Spinal cord (tissue), 10 donors: ENCODE results near the gene SF3B1. TPM values are rescaled to one million over a fixed set of nuclear protein-coding genes. Genes with fewer than 3 reads are reported as not detected.

Source experiments
- DNase-seq, 6 donors: peaks; one replicate each; pipeline versions ENCODE4 v3.0.0 to v3.0.0-alpha.2; 2013 to 2015; ENCODE audit warnings: low spot score in 6 of 6, low read depth in 4 of 6
- H3K27ac ChIP-seq: one replicate; pipeline ENCODE4 v1.5.1; 2013; ENCODE audit warnings: low read depth, low read length, control low read depth
- H3K27me3 ChIP-seq: one replicate; pipeline ENCODE4 v1.6.1; 2013; ENCODE audit warnings: low read length; ENCODE audit not compliant: control insufficient read depth, insufficient read depth
- H3K36me3 ChIP-seq: one replicate; pipeline ENCODE4 v1.6.1; 2013; ENCODE audit warnings: low read length; ENCODE audit not compliant: control insufficient read depth, insufficient read depth
- H3K4me1 ChIP-seq: one replicate; pipeline ENCODE4 v1.6.1; 2013; ENCODE audit warnings: low read length; ENCODE audit not compliant: control insufficient read depth, insufficient read depth
- H3K4me3 ChIP-seq: one replicate; pipeline ENCODE4 v1.5.1; 2013; ENCODE audit warnings: low read depth, low read length, control low read depth
- H3K9me3 ChIP-seq: one replicate; pipeline ENCODE4 v1.6.1; 2013; ENCODE audit warnings: low read length; ENCODE audit not compliant: control insufficient read depth, insufficient read depth
- WGBS: methylation state at CpG from one replicate; pipeline ENCODE4 v1.1.5; 2013; ENCODE audit warnings: missing lambda C conversion rate; ENCODE audit not compliant: insufficient coverage; 5-methylcytosine and 5-hydroxymethylcytosine counted together
- polyA plus RNA-seq, 2 donors: library from polyadenylated mRNA; unstranded; fragments of 120-200 nt; gene quantifications; one replicate each; pipeline ENCODE4 v1.2.1, GENCODE V29; 2013; ENCODE audit not compliant: insufficient read length in 2 of 2
- total RNA-seq, 2 donors: library from RNA; depleted of rRNA in 1 of 2; stranded (reverse); fragments of 120-200 nt in 1 of 2; fragments of >200 nt in 1 of 2; gene quantifications; one replicate each; pipeline versions ENCODE4 v1.2.3 to v1.2.4, GENCODE V29; 2013 to 2014
- donor health status: healthy.

The SF3B1 gene
- total and polyA plus RNA-seq, 4 donors: 322 to 381 (median 338) TPM

- DNase-seq: no peak
- H3K4me1 ChIP-seq: no peaks in the 10 kb centered on the region
- no peaks in the 10 kb centered on the region for H3K27me3 ChIP-seq
- no peak overlapping the region for H3K4me3 ChIP-seq
- WGBS: 96% methylated on average over 5 of the region's 5 CpGs
- no peaks in the 10 kb centered on the region for H3K9me3 ChIP-seq
- H3K36me3 ChIP-seq: no peaks in the 10 kb centered on the region
- no peak overlapping the region for H3K27ac ChIP-seq
Measured at GRCh38 chr2:197369228-197369932, 65.4 kb downstream of the SF3B1 start.

GRCh38 chr2:197368412-197368811 is 66.4 kb downstream of the SF3B1 start:
- WGBS: 92% methylated on average over 3 of the region's 6 CpGs

GRCh38 chr2:197363998-197364397 is 70.8 kb downstream of the SF3B1 start:
- no peak for DNase-seq
- 86% methylated on average over 4 of the region's 5 CpGs for WGBS
- H3K4me3 ChIP-seq: no peak overlapping the region
- no peaks in the 10 kb centered on the region for H3K36me3 ChIP-seq
- no peak overlapping the region for H3K27ac ChIP-seq
- H3K27me3 ChIP-seq: no peaks in the 10 kb centered on the region
- H3K9me3 ChIP-seq: no peaks in the 10 kb centered on the region
- no peaks in the 10 kb centered on the region for H3K4me1 ChIP-seq

More at GRCh38 chr2:197368412-197368811, 66.4 kb downstream of the SF3B1 start:
- no peaks in the 10 kb centered on the region for H3K36me3 ChIP-seq
- H3K4me3 ChIP-seq: no peak overlapping the region
- no peak overlapping the region for H3K27ac ChIP-seq
- no peak for DNase-seq
- H3K27me3 ChIP-seq: no peaks in the 10 kb centered on the region
- no peaks in the 10 kb centered on the region for H3K9me3 ChIP-seq
- H3K4me1 ChIP-seq: no peaks in the 10 kb centered on the region

GRCh38 chr2:197360744-197361156 is 74.1 kb downstream of the SF3B1 start:
- no peak for DNase-seq
- Histone ChIP-seq H3K9me3 (no peaks in the 10 kb centered on the region), H3K4me1 (no peaks in the 10 kb centered on the region), H3K27me3 (no peaks in the 10 kb centered on the region), H3K4me3 (no peak overlapping the region), H3K36me3 (no peaks in the 10 kb centered on the region), H3K27ac (no peak overlapping the region)

- Histone ChIP-seq H3K4me1 (no peaks in the 10 kb centered on the region), H3K36me3 (no peaks in the 10 kb centered on the region), H3K27me3 (no peaks in the 10 kb centered on the region), H3K27ac (no peak overlapping the region), H3K9me3 (no peaks in the 10 kb centered on the region), H3K4me3 (no peak overlapping the region)
- no peak for DNase-seq
- WGBS: no CpG with 5 or more reads among the region's 1 CpG
Measured at GRCh38 chr2:197359859-197360258, 75.0 kb downstream of the SF3B1 start.

- no CpG with 5 or more reads among the region's 2 CpGs for WGBS
- Histone ChIP-seq H3K27me3 (no peaks in the 10 kb centered on the region), H3K36me3 (no peaks in the 10 kb centered on the region), H3K27ac (no peak overlapping the region), H3K9me3 (no peaks in the 10 kb centered on the region), H3K4me1 (no peaks in the 10 kb centered on the region), H3K4me3 (no peak overlapping the region)
- DNase-seq: no peak
Measured at GRCh38 chr2:197358931-197359330, 75.9 kb downstream of the SF3B1 start.

GRCh38 chr2:197357986-197358385 is 76.8 kb downstream of the SF3B1 start:
- no peaks in the 10 kb centered on the region for H3K9me3 ChIP-seq
- no peaks in the 10 kb centered on the region for H3K36me3 ChIP-seq
- no peak for DNase-seq
- WGBS: no CpG with 5 or more reads among the region's 1 CpG
- no peaks in the 10 kb centered on the region for H3K4me1 ChIP-seq
- no peak overlapping the region for H3K27ac ChIP-seq
- no peaks in the 10 kb centered on the region for H3K27me3 ChIP-seq
- no peak overlapping the region for H3K4me3 ChIP-seq

- peak in 1 of 6 donors; percentile 25 for DNase-seq
- no peak overlapping the region for H3K4me3 ChIP-seq
- H3K4me1 ChIP-seq: no peaks in the 10 kb centered on the region
- no peaks in the 10 kb centered on the region for H3K36me3 ChIP-seq
- WGBS: 86% methylated on average over 2 of the region's 5 CpGs
- H3K27ac ChIP-seq: no peak overlapping the region
- H3K27me3 ChIP-seq: no peaks in the 10 kb centered on the region
- no peaks in the 10 kb centered on the region for H3K9me3 ChIP-seq
Measured at GRCh38 chr2:197356136-197356535, 78.7 kb downstream of the SF3B1 start.

- Histone ChIP-seq H3K27ac (no peak overlapping the region), H3K4me1 (no peaks in the 10 kb centered on the region), H3K27me3 (no peaks in the 10 kb centered on the region), H3K9me3 (no peaks in the 10 kb centered on the region), H3K4me3 (no peak overlapping the region), H3K36me3 (no peaks in the 10 kb centered on the region)
- DNase-seq: no peak
- 100% methylated on average over 1 of the region's 4 CpGs for WGBS
Measured at GRCh38 chr2:197354169-197354558, 80.7 kb downstream of the SF3B1 start.

- no peak overlapping the region for H3K4me3 ChIP-seq
- WGBS: 50% methylated on average over 1 of the region's 3 CpGs
- no peak overlapping the region for H3K27ac ChIP-seq
- H3K27me3 ChIP-seq: no peaks in the 10 kb centered on the region
- H3K36me3 ChIP-seq: no peaks in the 10 kb centered on the region
- H3K9me3 ChIP-seq: no peaks in the 10 kb centered on the region
- no peak for DNase-seq
- H3K4me1 ChIP-seq: no peaks in the 10 kb centered on the region
Measured at GRCh38 chr2:197353393-197354168, 81.2 kb downstream of the SF3B1 start.
